D721Med (cell line): ENCODE data around the gene HBE1.

Experiments used
- DNase-seq: peaks from one replicate; pipeline ENCODE4 v3.0.0; 2011; ENCODE audit warnings: low spot score; ENCODE audit not compliant: insufficient read length
- FAIRE-seq: peaks from 2 replicates; lab custom pipeline; 2011; peaks lifted over from hg19 to GRCh38; lab: Jason Lieb, UNC
- TF ChIP-seq, protein P1 (sequence below): IDR thresholded peaks from 2 replicates; pipeline ENCODE4 v1.5.1; 2012; ENCODE audit warnings: mild to moderate bottlenecking, control low read depth; ENCODE audit not compliant: insufficient read depth; ENCODE audit errors: missing control alignments

Gene HBE1

DNA sequence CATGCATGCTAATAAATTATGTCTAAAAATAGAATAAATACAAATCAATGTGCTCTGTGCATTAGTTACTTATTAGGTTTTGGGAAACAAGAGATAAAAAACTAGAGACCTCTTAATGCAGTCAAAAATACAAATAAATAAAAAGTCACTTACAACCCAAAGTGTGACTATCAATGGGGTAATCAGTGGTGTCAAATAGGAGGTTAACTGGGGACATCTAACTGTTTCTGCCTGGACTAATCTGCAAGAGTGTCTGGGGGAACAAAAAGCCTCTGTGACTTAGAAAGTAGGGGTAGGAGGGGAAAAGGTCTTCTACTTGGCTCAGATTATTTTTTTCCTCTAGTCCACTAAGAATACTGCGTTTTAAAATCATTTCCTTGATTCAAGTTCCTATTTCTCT, 42.1 kb downstream of the HBE1 start:
- TF ChIP-seq, protein P1, sequence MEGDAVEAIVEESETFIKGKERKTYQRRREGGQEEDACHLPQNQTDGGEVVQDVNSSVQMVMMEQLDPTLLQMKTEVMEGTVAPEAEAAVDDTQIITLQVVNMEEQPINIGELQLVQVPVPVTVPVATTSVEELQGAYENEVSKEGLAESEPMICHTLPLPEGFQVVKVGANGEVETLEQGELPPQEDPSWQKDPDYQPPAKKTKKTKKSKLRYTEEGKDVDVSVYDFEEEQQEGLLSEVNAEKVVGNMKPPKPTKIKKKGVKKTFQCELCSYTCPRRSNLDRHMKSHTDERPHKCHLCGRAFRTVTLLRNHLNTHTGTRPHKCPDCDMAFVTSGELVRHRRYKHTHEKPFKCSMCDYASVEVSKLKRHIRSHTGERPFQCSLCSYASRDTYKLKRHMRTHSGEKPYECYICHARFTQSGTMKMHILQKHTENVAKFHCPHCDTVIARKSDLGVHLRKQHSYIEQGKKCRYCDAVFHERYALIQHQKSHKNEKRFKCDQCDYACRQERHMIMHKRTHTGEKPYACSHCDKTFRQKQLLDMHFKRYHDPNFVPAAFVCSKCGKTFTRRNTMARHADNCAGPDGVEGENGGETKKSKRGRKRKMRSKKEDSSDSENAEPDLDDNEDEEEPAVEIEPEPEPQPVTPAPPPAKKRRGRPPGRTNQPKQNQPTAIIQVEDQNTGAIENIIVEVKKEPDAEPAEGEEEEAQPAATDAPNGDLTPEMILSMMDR, result no peak
- FAIRE-seq, result no peak
- DNase-seq, result no peak

DNA sequence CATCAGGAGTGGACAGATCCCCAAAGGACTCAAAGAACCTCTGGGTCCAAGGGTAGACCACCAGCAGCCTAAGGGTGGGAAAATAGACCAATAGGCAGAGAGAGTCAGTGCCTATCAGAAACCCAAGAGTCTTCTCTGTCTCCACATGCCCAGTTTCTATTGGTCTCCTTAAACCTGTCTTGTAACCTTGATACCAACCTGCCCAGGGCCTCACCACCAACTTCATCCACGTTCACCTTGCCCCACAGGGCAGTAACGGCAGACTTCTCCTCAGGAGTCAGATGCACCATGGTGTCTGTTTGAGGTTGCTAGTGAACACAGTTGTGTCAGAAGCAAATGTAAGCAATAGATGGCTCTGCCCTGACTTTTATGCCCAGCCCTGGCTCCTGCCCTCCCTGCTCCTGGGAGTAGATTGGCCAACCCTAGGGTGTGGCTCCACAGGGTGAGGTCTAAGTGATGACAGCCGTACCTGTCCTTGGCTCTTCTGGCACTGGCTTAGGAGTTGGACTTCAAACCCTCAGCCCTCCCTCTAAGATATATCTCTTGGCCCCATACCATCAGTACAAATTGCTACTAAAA, 42.9 kb downstream of the HBE1 start, which contains the start of gene HBB:
TSS of gene HBB (minus strand) at position 340 of the 579 bp plus-strand sequence. CDS start at position 290, 50 bp downstream.
- DNase-seq (no peak), FAIRE-seq (no peak)
- TF ChIP-seq, protein P1, result no peak

DNA sequence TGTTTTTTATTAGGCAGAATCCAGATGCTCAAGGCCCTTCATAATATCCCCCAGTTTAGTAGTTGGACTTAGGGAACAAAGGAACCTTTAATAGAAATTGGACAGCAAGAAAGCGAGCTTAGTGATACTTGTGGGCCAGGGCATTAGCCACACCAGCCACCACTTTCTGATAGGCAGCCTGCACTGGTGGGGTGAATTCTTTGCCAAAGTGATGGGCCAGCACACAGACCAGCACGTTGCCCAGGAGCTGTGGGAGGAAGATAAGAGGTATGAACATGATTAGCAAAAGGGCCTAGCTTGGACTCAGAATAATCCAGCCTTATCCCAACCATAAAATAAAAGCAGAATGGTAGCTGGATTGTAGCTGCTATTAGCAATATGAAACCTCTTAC, 44.3 kb downstream of the HBE1 start:
- DNase-seq, result no peak
- TF ChIP-seq, protein P1, result no peak
- no peak for FAIRE-seq

DNA sequence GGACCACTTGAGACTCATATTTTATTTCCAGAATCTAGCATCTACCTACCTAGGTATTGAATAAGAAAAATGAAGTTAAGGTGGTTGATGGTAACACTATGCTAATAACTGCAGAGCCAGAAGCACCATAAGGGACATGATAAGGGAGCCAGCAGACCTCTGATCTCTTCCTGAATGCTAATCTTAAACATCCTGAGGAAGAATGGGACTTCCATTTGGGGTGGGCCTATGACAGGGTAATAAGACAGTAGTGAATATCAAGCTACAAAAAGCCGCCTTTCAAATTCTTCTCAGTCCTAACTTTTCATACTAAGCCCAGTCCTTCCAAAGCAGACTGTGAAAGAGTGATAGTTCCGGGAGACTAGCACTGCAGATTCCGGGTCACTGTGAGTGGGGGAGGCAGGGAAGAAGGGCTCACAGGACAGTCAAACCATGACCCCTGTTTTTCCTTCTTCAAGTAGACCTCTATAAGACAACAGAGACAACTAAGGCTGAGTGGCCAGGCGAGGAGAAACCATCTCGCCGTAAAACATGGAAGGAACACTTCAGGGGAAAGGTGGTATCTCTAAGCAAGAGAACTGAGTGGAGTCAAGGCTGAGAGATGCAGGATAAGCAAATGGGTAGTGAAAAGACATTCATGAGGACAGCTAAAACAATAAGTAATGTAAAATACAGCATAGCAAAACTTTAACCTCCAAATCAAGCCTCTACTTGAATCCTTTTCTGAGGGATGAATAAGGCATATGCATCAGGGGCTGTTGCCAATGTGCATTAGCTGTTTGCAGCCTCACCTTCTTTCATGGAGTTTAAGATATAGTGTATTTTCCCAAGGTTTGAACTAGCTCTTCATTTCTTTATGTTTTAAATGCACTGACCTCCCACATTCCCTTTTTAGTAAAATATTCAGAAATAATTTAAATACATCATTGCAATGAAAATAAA, 44.9 kb downstream of the HBE1 start:
- TF ChIP-seq, protein P1, result no peak
- DNase-seq (no peak), FAIRE-seq (no peak)

DNA sequence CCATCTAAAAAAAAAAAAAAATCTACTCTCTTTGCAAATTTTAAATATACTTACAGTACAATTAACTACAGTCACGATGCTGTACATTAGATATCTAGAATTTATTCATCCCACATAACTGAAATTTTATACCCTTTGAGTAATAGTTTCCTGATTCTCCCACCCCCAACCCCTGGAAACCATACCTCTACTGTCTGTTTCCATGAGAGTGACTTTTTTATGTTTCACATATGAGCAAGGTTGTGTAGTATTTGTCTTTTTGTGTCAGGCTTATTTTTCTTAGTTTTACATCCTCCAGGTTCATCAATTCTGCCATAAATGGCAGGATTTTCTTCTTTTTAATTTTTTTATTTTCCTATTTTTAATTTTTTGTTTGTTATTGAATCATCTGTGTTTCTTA, 46.1 kb downstream of the HBE1 start:
- DNase-seq, result no peak
- no peak for FAIRE-seq
- TF ChIP-seq, protein P1, result no peak

DNA sequence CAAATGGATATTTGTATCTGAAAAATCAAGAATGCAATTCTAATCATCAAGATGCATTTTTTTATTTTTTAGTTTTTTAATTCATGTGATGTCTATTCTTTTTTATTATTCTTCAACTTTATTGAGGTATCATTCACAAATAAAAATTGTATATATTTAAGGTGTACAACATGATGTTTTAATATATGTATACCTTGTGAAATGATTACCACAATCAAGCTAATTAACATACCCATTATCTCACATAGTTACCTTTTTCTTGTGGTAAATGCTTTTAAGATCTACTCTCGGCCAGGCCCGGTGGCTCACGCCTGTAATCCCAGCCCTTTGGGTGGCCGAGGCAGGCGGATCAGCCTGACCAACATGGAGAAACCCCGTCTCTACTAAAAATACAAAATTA, 46.6 kb downstream of the HBE1 start:
- FAIRE-seq, result no peak
- DNase-seq, result no peak
- TF ChIP-seq, protein P1, result no peak
